ENCODE data around the gene TMEM248.

GRCh38 chr7:66913118-66914037 is 7.6 kb upstream of the TMEM248 start:
- TF ChIP-seq, protein P1, sequence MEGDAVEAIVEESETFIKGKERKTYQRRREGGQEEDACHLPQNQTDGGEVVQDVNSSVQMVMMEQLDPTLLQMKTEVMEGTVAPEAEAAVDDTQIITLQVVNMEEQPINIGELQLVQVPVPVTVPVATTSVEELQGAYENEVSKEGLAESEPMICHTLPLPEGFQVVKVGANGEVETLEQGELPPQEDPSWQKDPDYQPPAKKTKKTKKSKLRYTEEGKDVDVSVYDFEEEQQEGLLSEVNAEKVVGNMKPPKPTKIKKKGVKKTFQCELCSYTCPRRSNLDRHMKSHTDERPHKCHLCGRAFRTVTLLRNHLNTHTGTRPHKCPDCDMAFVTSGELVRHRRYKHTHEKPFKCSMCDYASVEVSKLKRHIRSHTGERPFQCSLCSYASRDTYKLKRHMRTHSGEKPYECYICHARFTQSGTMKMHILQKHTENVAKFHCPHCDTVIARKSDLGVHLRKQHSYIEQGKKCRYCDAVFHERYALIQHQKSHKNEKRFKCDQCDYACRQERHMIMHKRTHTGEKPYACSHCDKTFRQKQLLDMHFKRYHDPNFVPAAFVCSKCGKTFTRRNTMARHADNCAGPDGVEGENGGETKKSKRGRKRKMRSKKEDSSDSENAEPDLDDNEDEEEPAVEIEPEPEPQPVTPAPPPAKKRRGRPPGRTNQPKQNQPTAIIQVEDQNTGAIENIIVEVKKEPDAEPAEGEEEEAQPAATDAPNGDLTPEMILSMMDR (IDR thresholded peaks at IDR 0.05 in 4 of 5, conservative IDR thresholded peaks at IDR 0.05 in 1 of 5) = no peak
- no peak for TF ChIP-seq POLR2A (IDR thresholded peaks at IDR 0.05)
